Endodermal cell (in vitro differentiated cells): ENCODE data around the gene NTN4. TPM values are rescaled to one million over a fixed set of nuclear protein-coding genes. Genes with fewer than 3 reads are reported as not detected.
"Not testable (repeated sequence)": the region's sequence is repeated elsewhere in the genome, so short reads cannot be mapped to it uniquely, and the experiment has no call there.

Source experiments
- DNase-seq: peaks from one replicate; pipeline ENCODE4 v3.0.0-alpha.2; 2017
- H3K27ac ChIP-seq: 2 replicates; pipeline ENCODE4 v1.5.1; 2013; ENCODE audit warnings: mild to moderate bottlenecking, low read depth, low read length, moderate library complexity
- H3K27me3 ChIP-seq: 2 replicates; pipeline ENCODE4 v1.6.1; 2013; ENCODE audit warnings: mild to moderate bottlenecking, low read length, moderate library complexity; ENCODE audit not compliant: insufficient read depth, control insufficient read depth, poor library complexity, severe bottlenecking
- H3K36me3 ChIP-seq: 2 replicates; pipeline ENCODE4 v1.7.0; 2013; ENCODE audit warnings: mild to moderate bottlenecking, low read length, moderate library complexity; ENCODE audit not compliant: control insufficient read depth, insufficient read depth
- H3K4me1 ChIP-seq: one replicate; pipeline ENCODE4 v1.7.0; 2013; ENCODE audit warnings: low read length; ENCODE audit not compliant: control insufficient read depth, insufficient read depth
- H3K4me3 ChIP-seq: 2 replicates; pipeline ENCODE4 v1.5.1; 2013; ENCODE audit warnings: mild to moderate bottlenecking, low read length, moderate library complexity
- H3K9ac ChIP-seq: 2 replicates; pipeline ENCODE4 v1.6.1; 2013; ENCODE audit warnings: mild to moderate bottlenecking, low read length, moderate library complexity; ENCODE audit not compliant: poor library complexity, severe bottlenecking; ENCODE audit errors: extremely low read depth
- H3K9me3 ChIP-seq: 2 replicates; pipeline ENCODE4 v1.6.1; 2013; ENCODE audit warnings: mild to moderate bottlenecking, low read length, moderate library complexity; ENCODE audit not compliant: control insufficient read depth
- H3K27ac Mint-ChIP-seq: 2 replicates; pipeline ENCODE4 v1.8.0; 2020; ENCODE audit warnings: mixed read lengths
- H3K27me3 Mint-ChIP-seq: 2 replicates; pipeline ENCODE4 v1.8.0; 2021; ENCODE audit warnings: mild to moderate bottlenecking, mixed read lengths; ENCODE audit not compliant: insufficient read depth
- H3K36me3 Mint-ChIP-seq: 2 replicates; pipeline ENCODE4 v1.8.0; 2020; ENCODE audit warnings: low read depth, mixed read lengths
- H3K4me1 Mint-ChIP-seq: 2 replicates; pipeline ENCODE4 v1.8.0; 2020; ENCODE audit warnings: mixed read lengths
- H3K4me3 Mint-ChIP-seq: 2 replicates; pipeline ENCODE4 v1.8.0; 2020; ENCODE audit warnings: mild to moderate bottlenecking, moderate library complexity, mixed read lengths
- H3K9me3 Mint-ChIP-seq: 2 replicates; pipeline ENCODE4 v1.8.0; 2020; ENCODE audit warnings: mild to moderate bottlenecking, mixed read lengths
- CTCF ChIP-seq: fragments of 200-600 bp; sonication (generic); conservative IDR thresholded peaks from 2 replicates; pipeline ENCODE4 v1.5.0; 2021; ENCODE audit warnings: antibody characterized with exemption, mild to moderate bottlenecking
- WGBS, 2 experiments: methylation state at CpG; one replicate each; pipeline versions ENCODE4 v1.1.5 to v1.1.7; 2013; ENCODE audit warnings: missing lambda C conversion rate in 2 of 2, mixed read lengths in 1 of 2; ENCODE audit not compliant: insufficient coverage in 1 of 2, insufficient read length in 1 of 2; 5-methylcytosine and 5-hydroxymethylcytosine counted together
- total RNA-seq, 2 donors: library from RNA; stranded (reverse); fragmentation: NEBNext Ultra II Directional in 1 of 2; extraction: Animal tissue kit (Norgen Biotek cat#: 25700) in 1 of 2; gene quantifications; 2 replicates in 1 of 2; 3 replicates in 1 of 2; pipeline ENCODE4 v1.2.1, GENCODE V29; 2021

NTN4 gene
- total RNA-seq, 2 donors from 2014 or later: 57.4 to 58.2 TPM

GRCh38 chr12:95820096-95820703, 29.6 kb upstream of the NTN4 start:
- Histone ChIP-seq H3K9ac (no peak overlapping the region), H3K9me3 (no peaks in the 10 kb centered on the region), H3K4me1 (no peaks in the 10 kb centered on the region), H3K27me3 (no peaks in the 10 kb centered on the region), H3K27ac (no peak overlapping the region), H3K4me3 (no peak overlapping the region), H3K36me3 (no peaks in the 10 kb centered on the region)
- no peak for DNase-seq
- no peaks in the 10 kb centered on the region for H3K27me3 Mint-ChIP-seq
- no peaks in the 10 kb centered on the region for H3K36me3 Mint-ChIP-seq
- H3K4me3 Mint-ChIP-seq: no peak overlapping the region
- no peak overlapping the region for H3K27ac Mint-ChIP-seq
- 0% methylated on average over 1 of the region's 1 CpG; no CpG with 5 or more reads in 1 of the 2 experiments for WGBS, 2 experiments
- peak; percentile 82 for TF ChIP-seq CTCF
- H3K4me1 Mint-ChIP-seq: peaks cover 3% of the 10 kb centered on the region
- H3K9me3 Mint-ChIP-seq: no peaks in the 10 kb centered on the region

GRCh38 chr12:95815632-95816212, 25.2 kb upstream of the NTN4 start:
- H3K4me3 ChIP-seq: no peak overlapping the region
- no peaks in the 10 kb centered on the region for H3K9me3 ChIP-seq
- Mint-ChIP-seq H3K9me3 (no peaks in the 10 kb centered on the region), H3K36me3 (no peaks in the 10 kb centered on the region), H3K4me3 (no peak overlapping the region), H3K4me1 (peaks cover 3% of the 10 kb centered on the region), H3K27me3 (peaks cover 3% of the 10 kb centered on the region), H3K27ac (no peak overlapping the region)
- WGBS, 2 experiments: 77% methylated on average over 5 of the region's 5 CpGs; no CpG with 5 or more reads in 1 of the 2 experiments
- H3K9ac ChIP-seq: no peak overlapping the region
- no peaks in the 10 kb centered on the region for H3K36me3 ChIP-seq
- H3K27me3 ChIP-seq: no peaks in the 10 kb centered on the region
- DNase-seq: no peak
- H3K27ac ChIP-seq: no peak overlapping the region
- peak; percentile 86 for TF ChIP-seq CTCF
- no peaks in the 10 kb centered on the region for H3K4me1 ChIP-seq

GRCh38 chr12:95812155-95812554, 21.6 kb upstream of the NTN4 start:
- H3K9ac ChIP-seq, H3K36me3 ChIP-seq, DNase-seq, H3K27me3 ChIP-seq, H3K4me1 ChIP-seq, H3K4me3 Mint-ChIP-seq, H3K27ac Mint-ChIP-seq, H3K27me3 Mint-ChIP-seq, H3K4me1 Mint-ChIP-seq, H3K4me3 ChIP-seq, H3K36me3 Mint-ChIP-seq, H3K27ac ChIP-seq: not testable (repeated sequence)
- H3K9me3 Mint-ChIP-seq: peaks cover 11% of the 10 kb centered on the region
- peaks cover 15% of the 10 kb centered on the region for H3K9me3 ChIP-seq
- WGBS, 2 experiments: 96 to 100% methylated on average over 2 to 4 of the region's 4 CpGs
